HepG2 (cell line): ENCODE data around the gene ARL5A.

ENCODE experiments used
- AGO2 ChIP-seq: fragments of 200-400 bp; formaldehyde crosslinking; optimal IDR thresholded peaks from 2 replicates; pipeline ENCODE3; 2017; ENCODE audit warnings: mild to moderate bottlenecking, low read depth, low read length, moderate library complexity
- FOXK1 ChIP-seq: sonication (generic); formaldehyde crosslinking; IDR thresholded peaks from 2 replicates; pipeline ENCODE4 v1.4.0; 2020; ENCODE audit warnings: low read depth, missing genetic modification reagents, borderline replicate concordance
- HMGA1 ChIP-seq: sonication (generic); formaldehyde crosslinking; conservative IDR thresholded peaks from 2 replicates; pipeline ENCODE4 v1.4.0; 2020; ENCODE audit warnings: missing genetic modification reagents
- TBX2 ChIP-seq: sonication (generic); formaldehyde crosslinking; IDR thresholded peaks from 2 replicates; pipeline ENCODE4 v1.5.0; 2020; ENCODE audit warnings: missing genetic modification reagents, mild to moderate bottlenecking, borderline replicate concordance

DNA sequence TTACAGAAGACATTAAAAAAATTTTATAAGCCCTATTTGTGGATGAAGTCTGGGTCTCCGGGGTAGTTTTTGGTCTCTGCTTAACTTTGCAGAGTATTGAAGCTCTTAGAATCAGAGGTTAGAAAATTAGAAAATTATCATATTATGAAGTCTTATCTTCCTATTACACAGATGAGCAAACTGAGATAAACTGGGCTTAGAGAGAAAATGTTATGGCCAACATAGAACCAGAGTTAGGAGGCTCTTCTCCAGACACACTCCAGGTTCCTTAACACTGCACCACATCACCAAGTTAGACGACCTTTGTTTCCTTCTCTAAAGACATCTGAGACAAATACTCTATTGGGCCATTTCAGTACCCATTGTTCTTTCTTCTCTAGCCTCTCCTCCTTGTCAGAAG is 57.2 kb downstream of the ARL5A start:
- no peak for TF ChIP-seq HMGA1 (CRISPR knock-in tag)
- TF ChIP-seq AGO2, result no peak
- TF ChIP-seq TBX2 (CRISPR knock-in tag), result no peak
- TF ChIP-seq FOXK1 (CRISPR knock-in tag), result no peak
